Measurements from ENCODE around the gene GBA3.

The GBA3 gene

DNA sequence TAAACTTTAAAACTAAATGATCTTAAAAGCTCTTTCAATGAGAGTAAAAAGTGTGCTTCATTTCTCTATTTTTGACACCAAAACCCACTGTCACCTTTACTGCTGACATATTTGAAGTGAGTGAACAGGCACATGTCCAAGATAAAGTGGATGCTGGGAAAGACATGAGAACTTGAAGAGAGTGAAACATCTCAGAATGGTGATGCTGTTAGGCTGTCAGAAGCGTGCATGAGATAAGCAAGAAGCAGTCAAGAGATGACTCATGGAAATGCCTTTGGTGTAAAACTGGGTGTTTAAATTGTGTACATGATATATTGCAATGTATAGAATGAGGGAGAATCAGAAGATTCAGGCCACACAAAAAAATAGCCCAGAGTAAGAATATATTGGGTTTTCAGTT lies 21.8 kb upstream of the GBA3 start:
- Histone ChIP-seq H3K4me3 (ENCODE audit: low read depth, low read length) (no peak overlapping the region), H3K79me2 (no peaks in the 10 kb centered on the region), H2AFZ (no peak overlapping the region), H3K9ac (no peak overlapping the region), H3K4me1 (no peaks in the 10 kb centered on the region), H3K36me3 (ENCODE audit: control insufficient read depth, insufficient read depth, low read length) (no peaks in the 10 kb centered on the region), H3K9me3 (ENCODE audit: control insufficient read depth, low read length) (no peaks in the 10 kb centered on the region), H3K27me3 (ENCODE audit: control insufficient read depth, insufficient read depth, low read length) (no peaks in the 10 kb centered on the region), H3K27ac (no peak overlapping the region), H3K4me2 (ENCODE audit: low read length) (no peak overlapping the region)
- TF ChIP-seq, protein P1, sequence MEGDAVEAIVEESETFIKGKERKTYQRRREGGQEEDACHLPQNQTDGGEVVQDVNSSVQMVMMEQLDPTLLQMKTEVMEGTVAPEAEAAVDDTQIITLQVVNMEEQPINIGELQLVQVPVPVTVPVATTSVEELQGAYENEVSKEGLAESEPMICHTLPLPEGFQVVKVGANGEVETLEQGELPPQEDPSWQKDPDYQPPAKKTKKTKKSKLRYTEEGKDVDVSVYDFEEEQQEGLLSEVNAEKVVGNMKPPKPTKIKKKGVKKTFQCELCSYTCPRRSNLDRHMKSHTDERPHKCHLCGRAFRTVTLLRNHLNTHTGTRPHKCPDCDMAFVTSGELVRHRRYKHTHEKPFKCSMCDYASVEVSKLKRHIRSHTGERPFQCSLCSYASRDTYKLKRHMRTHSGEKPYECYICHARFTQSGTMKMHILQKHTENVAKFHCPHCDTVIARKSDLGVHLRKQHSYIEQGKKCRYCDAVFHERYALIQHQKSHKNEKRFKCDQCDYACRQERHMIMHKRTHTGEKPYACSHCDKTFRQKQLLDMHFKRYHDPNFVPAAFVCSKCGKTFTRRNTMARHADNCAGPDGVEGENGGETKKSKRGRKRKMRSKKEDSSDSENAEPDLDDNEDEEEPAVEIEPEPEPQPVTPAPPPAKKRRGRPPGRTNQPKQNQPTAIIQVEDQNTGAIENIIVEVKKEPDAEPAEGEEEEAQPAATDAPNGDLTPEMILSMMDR (IDR thresholded peaks at IDR 0.05), result no peak

DNA sequence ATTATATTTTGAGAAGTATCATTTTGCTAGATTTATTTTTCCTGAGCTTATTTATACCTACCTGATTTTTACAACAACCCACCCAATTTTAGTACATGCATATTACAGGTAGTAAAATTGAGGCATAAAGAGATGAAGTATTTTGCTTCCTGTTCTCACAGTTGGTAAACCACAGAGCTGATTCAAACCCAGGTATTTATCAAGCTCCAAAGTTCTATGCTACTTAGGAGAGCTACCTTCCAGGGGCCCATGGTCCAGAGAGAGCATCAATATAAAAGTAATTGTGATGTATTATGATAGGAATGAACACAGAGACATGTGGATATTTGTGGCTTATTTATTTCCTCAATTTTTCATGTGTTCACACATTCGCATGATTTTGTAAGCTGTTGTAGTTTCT lies 20.2 kb upstream of the GBA3 start:
- TF ChIP-seq, protein P1 (IDR thresholded peaks at IDR 0.05), result no peak
- H3K79me2 ChIP-seq, result no peaks in the 10 kb centered on the region
- no peak overlapping the region for H2AFZ ChIP-seq
- H3K9ac ChIP-seq, result no peak overlapping the region
- H3K27ac ChIP-seq, result no peak overlapping the region
- H3K9me3 ChIP-seq (ENCODE audit: control insufficient read depth, low read length), result no peaks in the 10 kb centered on the region
- H3K4me2 ChIP-seq (ENCODE audit: low read length), result no peak overlapping the region
- no peaks in the 10 kb centered on the region for H3K27me3 ChIP-seq (ENCODE audit: control insufficient read depth, insufficient read depth, low read length)
- H3K4me3 ChIP-seq (ENCODE audit: low read depth, low read length), result no peak overlapping the region
- no peaks in the 10 kb centered on the region for H3K36me3 ChIP-seq (ENCODE audit: control insufficient read depth, insufficient read depth, low read length)
- no peaks in the 10 kb centered on the region for H3K4me1 ChIP-seq

DNA sequence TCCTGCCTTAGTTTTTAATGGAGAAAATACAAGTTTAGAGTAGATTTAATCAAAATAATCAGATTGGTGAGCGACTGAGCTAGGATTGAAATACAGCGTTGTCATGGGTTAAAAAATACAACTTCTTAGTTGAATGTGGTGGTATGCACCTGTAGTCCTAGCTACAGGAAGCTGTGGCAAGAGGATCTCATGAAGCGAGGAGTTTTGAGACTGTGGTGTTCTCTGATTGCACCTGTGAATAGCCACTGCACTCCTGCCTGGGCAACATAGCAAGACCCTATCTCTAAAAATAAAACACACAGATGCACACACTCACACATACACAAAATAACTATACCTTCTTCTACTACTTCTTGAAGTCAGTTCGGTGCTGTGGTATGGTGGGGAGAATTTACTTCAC lies 19.8 kb upstream of the GBA3 start:
- Histone ChIP-seq H3K4me2 (ENCODE audit: low read length) (no peak overlapping the region), H3K4me1 (no peaks in the 10 kb centered on the region), H3K27ac (no peak overlapping the region), H3K9me3 (ENCODE audit: control insufficient read depth, low read length) (no peaks in the 10 kb centered on the region), H3K36me3 (ENCODE audit: control insufficient read depth, insufficient read depth, low read length) (no peaks in the 10 kb centered on the region), H2AFZ (no peak overlapping the region), H3K4me3 (ENCODE audit: low read depth, low read length) (no peak overlapping the region), H3K27me3 (ENCODE audit: control insufficient read depth, insufficient read depth, low read length) (no peaks in the 10 kb centered on the region), H3K9ac (no peak overlapping the region), H3K79me2 (no peaks in the 10 kb centered on the region)
- TF ChIP-seq, protein P1 (IDR thresholded peaks at IDR 0.05), result no peak

DNA sequence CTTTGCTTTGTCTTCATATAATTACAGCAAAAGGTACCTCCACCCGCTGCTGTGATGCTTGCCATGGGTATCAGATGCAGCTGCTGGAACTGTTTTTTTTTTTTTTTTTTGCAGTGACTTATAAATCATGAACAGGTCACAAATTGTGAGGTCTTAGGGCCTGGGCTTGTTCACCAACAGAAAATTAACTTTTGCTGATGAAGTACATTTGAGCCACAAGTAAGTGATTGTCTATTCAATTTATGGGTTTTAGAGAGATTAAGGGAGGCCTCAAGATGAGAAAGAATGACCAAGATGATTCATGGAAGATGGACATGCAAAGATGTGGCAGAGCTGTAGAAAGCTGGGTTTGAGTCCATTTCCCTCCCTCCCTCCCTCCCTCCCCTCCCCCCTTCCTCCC lies 18.0 kb upstream of the GBA3 start:
- H3K27me3 ChIP-seq (ENCODE audit: control insufficient read depth, insufficient read depth, low read length), result no peaks in the 10 kb centered on the region
- H3K79me2 ChIP-seq, result no peaks in the 10 kb centered on the region
- H3K27ac ChIP-seq, result no peak overlapping the region
- H3K4me1 ChIP-seq, result no peaks in the 10 kb centered on the region
- H2AFZ ChIP-seq, result no peak overlapping the region
- H3K36me3 ChIP-seq (ENCODE audit: control insufficient read depth, insufficient read depth, low read length), result no peaks in the 10 kb centered on the region
- H3K4me2 ChIP-seq (ENCODE audit: low read length), result no peak overlapping the region
- H3K9me3 ChIP-seq (ENCODE audit: control insufficient read depth, low read length), result no peaks in the 10 kb centered on the region
- no peak overlapping the region for H3K9ac ChIP-seq
- H3K4me3 ChIP-seq (ENCODE audit: low read depth, low read length), result no peak overlapping the region
- TF ChIP-seq, protein P1 (IDR thresholded peaks at IDR 0.05), result no peak

GRCh38 chr4:22676063-22676462 lies 16.7 kb upstream of the GBA3 start:
- Histone ChIP-seq H3K9ac (no peak overlapping the region), H3K9me3 (ENCODE audit: control insufficient read depth, low read length) (no peaks in the 10 kb centered on the region), H3K36me3 (ENCODE audit: control insufficient read depth, insufficient read depth, low read length) (no peaks in the 10 kb centered on the region), H3K27me3 (ENCODE audit: control insufficient read depth, insufficient read depth, low read length) (no peaks in the 10 kb centered on the region), H3K79me2 (no peaks in the 10 kb centered on the region), H3K4me2 (ENCODE audit: low read length) (no peak overlapping the region), H3K4me3 (ENCODE audit: low read depth, low read length) (no peak overlapping the region), H2AFZ (no peak overlapping the region), H3K27ac (no peak overlapping the region), H3K4me1 (no peaks in the 10 kb centered on the region)
- TF ChIP-seq, protein P1 (IDR thresholded peaks at IDR 0.05), result no peak

Measured in parathyroid adenoma (tissue), 2 donors.